ENCODE results near the gene INSM1.
"Not testable (repeated sequence)": the region's sequence is repeated elsewhere in the genome, so short reads cannot be mapped to it uniquely, and the experiment has no call there.

Gene INSM1, protein sequence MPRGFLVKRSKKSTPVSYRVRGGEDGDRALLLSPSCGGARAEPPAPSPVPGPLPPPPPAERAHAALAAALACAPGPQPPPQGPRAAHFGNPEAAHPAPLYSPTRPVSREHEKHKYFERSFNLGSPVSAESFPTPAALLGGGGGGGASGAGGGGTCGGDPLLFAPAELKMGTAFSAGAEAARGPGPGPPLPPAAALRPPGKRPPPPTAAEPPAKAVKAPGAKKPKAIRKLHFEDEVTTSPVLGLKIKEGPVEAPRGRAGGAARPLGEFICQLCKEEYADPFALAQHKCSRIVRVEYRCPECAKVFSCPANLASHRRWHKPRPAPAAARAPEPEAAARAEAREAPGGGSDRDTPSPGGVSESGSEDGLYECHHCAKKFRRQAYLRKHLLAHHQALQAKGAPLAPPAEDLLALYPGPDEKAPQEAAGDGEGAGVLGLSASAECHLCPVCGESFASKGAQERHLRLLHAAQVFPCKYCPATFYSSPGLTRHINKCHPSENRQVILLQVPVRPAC

GRCh38 chr20:20367575-20368417, at the start of gene INSM1:
Gene INSM1 (plus strand): TSS chr20:20368104. CDS start chr20:20368268, 164 bp downstream.
- DNase-seq (ENCODE audit: low spot score) = peak; percentile 37

DNA sequence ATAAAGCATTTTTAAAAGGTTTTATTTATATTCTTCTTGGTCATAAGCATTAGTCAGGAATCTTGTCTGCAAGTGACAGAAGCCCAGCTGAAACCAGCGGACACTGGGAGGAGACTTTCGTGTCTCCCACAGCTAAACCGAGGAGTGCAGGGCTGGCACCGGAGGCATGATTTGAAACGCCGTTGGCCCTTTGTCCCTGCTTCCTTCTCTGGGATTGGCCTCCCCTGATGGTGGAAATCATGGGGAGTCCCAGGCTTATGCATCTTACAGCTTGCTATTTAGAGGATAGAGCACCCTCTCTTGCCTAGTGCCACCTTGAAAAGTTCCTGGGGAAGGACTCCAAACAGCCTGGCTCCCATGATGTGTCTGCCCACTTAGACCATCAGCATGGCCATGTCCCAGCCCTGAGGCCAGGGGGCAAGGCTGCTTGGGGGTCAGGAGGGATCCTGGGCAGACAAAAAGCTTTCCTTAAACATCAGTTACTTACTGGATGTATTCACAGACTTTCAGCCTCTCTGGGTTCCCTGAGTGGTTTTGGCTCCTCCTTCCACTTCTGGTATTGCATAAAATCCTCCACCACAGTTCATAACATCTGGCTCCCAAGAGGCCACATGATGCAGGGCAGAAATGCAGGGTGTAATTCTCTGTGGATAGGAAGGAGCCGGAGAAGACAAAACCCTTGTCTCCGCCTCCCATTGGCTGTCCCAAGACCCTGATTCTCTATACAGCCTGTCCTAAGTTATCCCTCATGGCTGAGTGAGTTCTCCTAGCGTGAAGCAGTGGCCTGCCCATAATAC, 49.3 kb upstream of the INSM1 start:
- no peak for DNase-seq (ENCODE audit: low spot score)

GRCh38 chr20:20321134-20321533, 46.8 kb upstream of the INSM1 start:
- no peak for DNase-seq (ENCODE audit: low spot score)

GRCh38 chr20:20321917-20322316, 46.0 kb upstream of the INSM1 start:
- DNase-seq (ENCODE audit: low spot score) = no peak

DNA sequence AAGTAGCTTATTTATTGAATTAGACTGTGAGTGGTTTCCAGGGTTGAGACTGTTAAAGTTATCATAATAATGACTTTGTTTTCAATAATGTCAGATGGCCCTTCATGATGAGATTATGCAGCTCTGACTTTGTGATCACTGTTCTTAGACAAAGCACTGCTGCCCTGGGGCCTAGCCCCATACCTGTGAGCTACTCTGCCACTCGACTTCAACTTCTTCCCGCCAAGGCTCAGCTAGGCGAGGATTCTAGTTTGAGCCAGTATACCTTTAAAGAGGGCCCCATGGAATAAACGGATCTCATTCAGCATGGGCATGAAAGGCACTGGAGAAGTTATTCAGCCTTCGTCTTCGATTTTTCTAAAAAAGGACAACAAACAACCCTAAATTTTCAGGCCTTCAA, 45.0 kb upstream of the INSM1 start:
- no peak for DNase-seq (ENCODE audit: low spot score)

GRCh38 chr20:20327746-20328145, 40.2 kb upstream of the INSM1 start:
- DNase-seq (ENCODE audit: low spot score) = no peak

DNA sequence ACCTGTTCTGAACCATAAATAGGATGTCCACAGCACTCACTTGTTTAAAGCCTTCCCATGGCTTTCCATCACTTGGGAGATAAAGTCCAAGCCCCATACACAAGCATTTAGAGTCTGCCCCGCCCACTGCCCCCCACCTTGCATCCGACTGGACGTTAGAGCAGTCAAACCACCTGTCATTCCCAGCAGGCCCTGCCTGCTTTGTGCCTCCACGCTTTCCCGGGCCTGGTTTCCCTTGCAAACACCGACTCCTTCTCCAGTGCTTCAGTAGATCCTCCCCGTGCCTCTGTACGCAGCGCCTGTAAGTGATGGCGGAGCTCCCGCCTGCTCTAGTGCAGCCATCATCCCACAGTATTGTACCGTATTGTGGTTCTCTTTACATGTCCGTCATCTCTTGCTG, 38.3 kb upstream of the INSM1 start:
- DNase-seq (ENCODE audit: low spot score) = no peak

- no peak for DNase-seq (ENCODE audit: low spot score)
These were observed 36.7 kb upstream of the INSM1 start for GRCh38 chr20:20331156-20331555.

DNA sequence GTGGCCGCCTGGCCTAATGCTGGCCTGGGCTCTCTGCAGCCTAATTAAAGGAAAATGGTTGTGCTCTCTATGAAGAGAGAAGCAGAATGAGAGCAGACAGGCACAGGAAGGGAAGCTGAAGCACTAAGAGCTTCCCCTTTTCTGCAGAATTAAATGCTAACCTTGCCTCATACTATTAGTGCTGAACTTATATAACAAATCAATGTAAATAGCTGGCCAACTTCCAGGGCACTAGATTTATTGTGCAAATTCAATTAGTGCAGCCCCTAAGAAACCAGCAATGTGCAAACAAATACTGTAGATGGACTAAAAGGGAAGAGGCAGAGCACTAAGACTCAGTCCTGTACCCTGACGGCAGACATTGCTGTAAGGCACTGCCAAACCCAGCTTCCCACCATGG, 36.1 kb upstream of the INSM1 start:
- DNase-seq (ENCODE audit: low spot score) = no peak

GRCh38 chr20:20333866-20334265, 34.0 kb upstream of the INSM1 start:
- DNase-seq (ENCODE audit: low spot score) = no peak

DNA sequence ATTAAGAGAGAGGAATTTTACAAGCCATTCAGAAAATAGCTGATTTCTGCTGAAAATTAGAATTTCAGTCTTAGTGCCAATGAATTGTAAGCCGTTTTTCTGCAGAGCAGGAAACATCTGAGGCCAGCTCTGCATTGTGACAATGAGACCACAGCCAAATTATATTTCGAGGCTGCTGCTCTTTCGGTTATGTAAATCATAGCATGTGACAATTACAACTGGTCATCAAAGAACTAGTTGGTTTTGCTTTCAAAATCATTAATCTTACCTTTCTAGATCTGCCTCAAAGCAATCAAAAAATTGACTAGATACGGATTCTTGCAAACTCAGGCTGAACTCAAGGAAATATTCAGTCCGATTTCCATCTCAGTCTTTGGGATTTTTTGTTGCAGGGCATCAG, 33.4 kb upstream of the INSM1 start:
- no peak for DNase-seq (ENCODE audit: low spot score)

DNA sequence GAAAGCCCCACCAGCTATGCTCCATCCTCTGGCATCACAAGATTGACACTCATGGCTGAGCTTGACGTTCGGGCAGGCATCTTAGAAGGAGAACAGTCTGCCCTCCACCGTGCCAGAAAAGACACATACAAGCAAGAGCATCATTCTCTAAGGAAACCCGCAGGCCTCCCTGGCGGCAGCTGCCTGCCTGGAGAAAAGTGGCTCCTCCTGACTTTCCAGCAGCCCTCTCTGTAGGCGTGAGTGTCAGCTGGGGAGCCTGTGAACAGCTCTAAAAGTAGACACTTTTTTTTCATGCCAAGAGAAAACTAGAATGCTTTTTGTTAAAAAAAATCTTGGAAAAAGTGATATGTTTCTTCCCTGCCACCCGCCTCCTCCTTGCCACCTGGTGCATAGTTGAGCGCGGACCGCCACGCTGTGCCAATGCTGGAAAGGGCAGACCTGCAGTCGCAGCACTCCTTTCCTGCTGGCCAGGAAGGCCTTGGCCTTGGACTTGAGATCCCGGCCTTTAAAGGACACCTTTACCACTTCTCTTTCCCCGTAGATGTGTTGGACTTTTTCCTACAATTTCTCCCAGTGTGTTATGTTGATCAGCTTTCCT, 29.7 kb upstream of the INSM1 start:
- DNase-seq (ENCODE audit: low spot score) = no peak

DNA sequence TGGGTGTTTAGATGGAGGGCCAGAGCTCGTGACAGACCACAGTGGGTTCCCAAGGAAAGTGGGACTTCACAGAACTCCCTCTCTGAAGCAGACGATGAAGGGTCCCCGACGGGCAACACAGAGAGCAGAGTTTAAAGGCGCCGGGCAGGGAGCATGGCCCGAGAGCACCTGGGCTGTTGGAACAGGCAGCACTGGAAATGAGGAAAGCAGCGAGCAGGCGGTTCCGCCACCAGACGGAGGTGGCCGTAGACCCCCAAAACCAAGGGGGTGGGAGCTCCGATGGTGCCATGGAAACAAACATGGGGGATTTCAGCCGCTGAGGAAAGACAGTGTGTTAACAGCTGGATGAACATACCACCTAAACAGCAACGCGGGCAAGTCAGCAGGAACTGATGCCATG, 27.5 kb upstream of the INSM1 start:
- no peak for DNase-seq (ENCODE audit: low spot score)

DNA sequence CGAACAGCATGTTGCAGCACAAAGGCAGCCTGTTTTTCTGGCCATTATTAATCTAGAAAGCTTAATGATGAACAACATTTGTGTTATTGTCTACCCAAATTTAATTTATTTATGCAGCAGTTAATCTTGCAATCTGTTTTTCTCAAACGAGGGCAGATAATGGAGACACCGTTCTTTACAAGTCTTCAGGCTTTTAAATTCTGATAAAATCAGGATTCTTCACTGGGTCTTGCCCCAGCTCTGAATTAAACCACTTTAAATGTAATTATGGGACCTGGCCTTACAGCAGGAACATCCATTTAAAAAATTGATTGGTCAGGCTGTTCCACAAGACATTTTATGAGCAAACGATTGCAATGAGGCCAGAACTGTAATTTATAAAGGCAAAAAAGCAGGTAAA, 26.5 kb upstream of the INSM1 start:
- DNase-seq (ENCODE audit: low spot score) = no peak

- DNase-seq (ENCODE audit: low spot score) = no peak
These were observed 25.8 kb upstream of the INSM1 start for GRCh38 chr20:20342066-20342465.

DNA sequence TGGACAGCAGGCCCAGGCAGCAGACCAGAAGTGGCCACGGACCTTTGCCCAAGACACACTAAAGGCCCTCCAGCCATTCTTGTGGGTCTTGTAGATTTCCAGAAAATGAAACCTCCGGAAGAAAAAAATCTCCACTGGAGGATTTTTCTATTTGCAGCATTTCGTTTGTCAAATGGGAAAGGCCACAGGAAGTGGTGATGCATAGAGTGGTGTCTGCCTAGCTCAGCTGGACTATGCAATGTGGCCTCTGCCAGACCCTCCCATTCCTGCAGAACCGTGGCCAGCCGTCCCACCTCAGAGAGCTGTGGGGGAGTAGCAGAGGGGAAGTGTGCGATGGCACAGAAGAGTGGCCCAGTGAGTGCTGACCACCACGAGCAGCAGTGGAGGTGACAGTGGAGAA, 24.0 kb upstream of the INSM1 start:
- DNase-seq (ENCODE audit: low spot score) = no peak

GRCh38 chr20:20344476-20344875, 23.4 kb upstream of the INSM1 start:
- no peak for DNase-seq (ENCODE audit: low spot score)

GRCh38 chr20:20353576-20353975, 14.3 kb upstream of the INSM1 start:
- no peak for DNase-seq (ENCODE audit: low spot score)

- not testable (repeated sequence) for DNase-seq (ENCODE audit: low spot score)
These were observed 12.4 kb upstream of the INSM1 start for GRCh38 chr20:20355503-20355902.

GRCh38 chr20:20358801-20359200, 9.1 kb upstream of the INSM1 start:
- no peak for DNase-seq (ENCODE audit: low spot score)

DNA sequence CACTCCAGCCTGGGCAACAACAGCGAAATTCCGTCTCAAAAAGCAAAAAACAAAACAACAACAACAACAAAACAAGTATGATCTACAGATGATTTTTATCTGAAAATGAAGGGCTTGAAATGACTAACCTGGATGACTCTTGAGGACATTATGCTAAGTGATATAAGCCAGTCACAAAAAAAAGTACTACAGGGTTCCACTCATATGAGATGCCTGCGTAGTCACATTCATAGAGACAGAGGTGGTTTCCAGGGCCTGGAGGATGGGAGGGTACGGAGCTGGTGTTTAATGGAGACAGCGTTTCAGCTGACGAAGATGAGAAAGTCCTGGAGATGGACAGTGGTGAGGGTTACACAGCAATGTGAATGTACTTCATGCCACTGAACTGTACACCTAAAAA, 8.3 kb upstream of the INSM1 start:
- no peak for DNase-seq (ENCODE audit: low spot score)

DNA sequence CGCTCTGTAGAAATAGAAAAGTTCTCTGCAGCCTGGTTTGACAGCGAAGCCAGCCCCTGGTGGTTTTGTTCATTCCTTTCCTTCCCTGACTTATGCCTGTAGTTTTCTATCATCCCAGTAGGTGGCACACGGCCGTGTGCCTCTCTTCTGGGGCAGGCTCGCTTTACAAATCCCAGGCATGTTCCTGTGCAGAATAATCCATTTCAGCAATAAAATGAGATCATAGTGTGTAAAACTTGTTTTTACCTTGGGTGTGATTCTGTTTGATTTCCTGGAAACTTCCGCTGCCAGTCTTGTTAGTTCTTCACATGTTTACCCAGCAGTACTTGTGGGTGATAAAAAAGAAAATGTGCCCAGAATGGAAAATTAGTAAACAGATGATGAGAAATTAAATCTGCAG, 7.4 kb upstream of the INSM1 start:
- peak; percentile 92 for DNase-seq (ENCODE audit: low spot score)
